Stimulated activated CD8-positive, alpha-beta memory T cell treated with anti-CD3 and anti-CD28 coated beads, Interleukin-7, amount 100 ng/mL, for 24 hours (primary cell): ENCODE results near the gene SPATC1L.

Experiments used
- DNase-seq: peaks from one replicate; pipeline ENCODE4 v3.0.0-alpha.2; 2020; ENCODE audit warnings: low read depth

SPATC1L gene

DNA sequence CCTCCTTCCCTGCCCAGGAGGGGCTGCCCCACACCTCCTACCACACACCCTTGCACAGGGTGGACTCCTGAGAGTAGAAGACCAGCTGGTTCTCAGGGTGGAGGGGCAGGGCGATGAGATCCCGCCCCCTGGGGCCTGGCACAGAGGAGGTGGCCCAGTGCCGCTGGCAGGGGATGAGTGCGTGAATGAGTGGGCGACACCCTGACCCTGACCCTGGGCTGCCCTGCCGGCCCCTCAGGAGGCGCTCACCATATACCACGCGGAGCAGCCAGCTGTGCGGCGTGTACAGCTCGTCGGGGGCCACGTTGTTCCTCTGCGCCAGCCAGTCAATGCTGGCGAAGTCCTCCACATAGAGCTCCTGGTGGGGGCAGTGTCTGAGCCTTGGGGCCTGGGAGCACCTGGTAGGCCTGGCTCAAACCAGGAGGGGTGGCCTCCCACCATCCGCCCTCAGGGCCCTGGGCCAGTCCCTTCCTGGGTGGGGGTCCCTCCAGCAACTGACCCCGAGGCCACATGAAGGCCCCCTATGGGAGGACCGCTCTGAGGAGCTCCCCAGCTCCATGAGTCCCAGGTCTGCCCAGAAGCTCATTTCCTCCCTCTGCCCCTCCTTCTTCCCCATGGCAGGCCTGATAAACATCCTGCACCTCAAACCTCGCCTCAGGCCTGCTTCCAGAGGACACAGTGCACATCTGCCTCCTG, 31.3 kb upstream of the SPATC1L start:
- no peak for DNase-seq

DNA sequence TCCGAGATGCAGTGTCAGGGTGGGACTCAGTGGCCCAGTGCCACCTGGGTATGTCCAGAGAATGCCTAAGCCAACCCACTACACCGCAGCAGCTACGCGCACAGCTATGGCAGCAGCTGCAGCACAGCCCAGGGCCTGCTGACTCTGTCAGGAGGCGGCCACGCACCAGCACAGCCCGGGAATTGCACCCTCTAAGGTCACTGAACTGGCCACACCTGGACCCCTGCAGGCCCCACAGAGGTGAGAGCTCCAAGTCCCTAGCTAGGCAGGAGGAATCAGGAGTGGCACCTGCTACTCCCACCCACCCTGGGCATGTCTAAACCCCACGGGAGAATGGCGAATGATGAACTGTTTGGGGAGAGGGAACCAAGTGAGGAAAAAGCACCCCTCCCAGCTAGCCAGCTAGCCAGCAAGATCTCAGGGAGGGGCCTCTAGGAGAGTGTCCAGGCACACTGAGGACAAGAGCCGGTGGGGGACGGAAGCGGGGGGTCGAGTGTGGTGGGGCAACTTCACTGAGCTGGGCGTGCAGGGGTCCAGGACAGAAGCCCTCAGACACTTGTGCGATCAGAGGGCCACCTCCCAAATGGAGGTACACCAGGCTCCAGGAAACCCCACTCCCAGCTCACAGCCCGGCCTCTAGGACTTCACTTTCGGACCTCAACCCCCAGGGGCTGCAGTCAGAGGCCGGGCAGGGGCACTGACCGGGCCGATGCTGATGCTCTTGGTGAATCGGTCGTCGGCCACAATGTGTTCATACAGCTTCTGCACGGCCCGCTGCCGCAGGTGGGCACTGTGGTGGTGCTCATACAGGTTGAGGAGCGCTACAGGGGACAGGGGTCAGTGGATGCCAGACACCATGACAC, 30.4 kb upstream of the SPATC1L start:
- no peak for DNase-seq

DNA sequence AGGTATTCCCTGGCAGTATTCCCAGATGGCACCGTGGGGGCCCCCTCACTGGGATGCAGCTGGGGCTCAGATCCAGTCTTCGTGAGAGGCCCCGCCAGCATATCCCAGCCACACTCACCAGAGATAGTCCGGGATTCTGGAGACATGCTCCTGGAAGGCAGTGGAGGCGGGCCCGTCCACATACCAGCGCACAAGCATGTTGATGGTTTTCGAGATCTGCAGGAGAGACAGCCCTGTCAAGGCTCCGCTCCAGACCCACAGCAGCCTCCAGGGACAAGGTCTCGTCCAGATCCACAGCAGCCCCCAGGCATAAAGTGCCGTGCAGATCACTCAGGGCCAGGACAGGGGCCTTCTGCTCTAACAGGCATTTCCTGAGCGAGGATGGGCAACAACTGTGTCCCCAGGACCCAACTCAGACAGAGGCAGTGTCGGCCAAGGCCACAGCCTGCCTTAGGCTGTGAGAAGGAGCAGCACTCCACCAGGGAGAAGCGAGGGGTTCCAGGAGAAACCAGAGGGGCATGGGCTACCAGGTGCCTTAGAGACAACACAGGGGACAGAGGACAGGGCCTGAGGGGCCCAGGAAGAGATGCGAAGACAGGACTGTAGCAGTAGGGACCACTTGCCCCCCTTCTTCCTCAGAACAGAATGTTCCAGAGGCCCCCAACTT, 29.5 kb upstream of the SPATC1L start:
- no peak for DNase-seq

DNA sequence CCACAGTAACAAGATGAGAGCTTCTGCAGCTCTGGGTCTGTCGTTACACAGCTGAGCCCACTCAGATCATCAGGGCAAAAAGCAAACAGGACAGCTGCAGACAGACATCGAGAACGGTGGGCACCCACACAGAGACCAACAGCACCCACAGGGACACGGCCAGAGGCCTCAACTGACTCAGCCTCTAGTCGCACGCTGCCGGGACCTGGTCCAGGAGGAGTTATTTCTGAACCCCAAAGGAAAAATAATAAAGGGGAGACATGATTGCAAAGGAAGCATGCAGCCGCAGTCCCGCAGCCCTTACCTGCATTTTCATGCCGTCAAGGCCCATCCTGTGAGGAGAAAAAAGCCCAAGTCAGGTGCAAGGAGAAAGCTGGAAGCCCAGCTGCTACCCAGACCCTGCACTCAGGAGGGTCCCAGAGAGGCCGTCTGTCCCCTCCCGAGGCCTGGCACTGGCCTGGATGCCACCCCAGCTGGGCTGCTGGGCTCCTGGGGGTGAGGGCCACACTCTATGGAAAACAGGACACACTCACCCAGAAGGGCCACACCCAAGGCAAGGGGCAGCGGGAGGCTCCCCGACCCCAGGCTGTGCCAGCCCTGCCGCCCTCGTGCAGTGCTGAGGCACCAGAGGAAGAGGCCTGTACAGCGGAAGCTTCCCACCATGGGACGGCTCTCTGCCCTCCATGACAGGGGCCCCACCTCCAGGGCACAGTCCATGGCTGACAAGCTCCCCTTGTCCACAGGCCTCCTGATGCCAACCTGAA, 28.6 kb upstream of the SPATC1L start:
- no peak for DNase-seq

DNA sequence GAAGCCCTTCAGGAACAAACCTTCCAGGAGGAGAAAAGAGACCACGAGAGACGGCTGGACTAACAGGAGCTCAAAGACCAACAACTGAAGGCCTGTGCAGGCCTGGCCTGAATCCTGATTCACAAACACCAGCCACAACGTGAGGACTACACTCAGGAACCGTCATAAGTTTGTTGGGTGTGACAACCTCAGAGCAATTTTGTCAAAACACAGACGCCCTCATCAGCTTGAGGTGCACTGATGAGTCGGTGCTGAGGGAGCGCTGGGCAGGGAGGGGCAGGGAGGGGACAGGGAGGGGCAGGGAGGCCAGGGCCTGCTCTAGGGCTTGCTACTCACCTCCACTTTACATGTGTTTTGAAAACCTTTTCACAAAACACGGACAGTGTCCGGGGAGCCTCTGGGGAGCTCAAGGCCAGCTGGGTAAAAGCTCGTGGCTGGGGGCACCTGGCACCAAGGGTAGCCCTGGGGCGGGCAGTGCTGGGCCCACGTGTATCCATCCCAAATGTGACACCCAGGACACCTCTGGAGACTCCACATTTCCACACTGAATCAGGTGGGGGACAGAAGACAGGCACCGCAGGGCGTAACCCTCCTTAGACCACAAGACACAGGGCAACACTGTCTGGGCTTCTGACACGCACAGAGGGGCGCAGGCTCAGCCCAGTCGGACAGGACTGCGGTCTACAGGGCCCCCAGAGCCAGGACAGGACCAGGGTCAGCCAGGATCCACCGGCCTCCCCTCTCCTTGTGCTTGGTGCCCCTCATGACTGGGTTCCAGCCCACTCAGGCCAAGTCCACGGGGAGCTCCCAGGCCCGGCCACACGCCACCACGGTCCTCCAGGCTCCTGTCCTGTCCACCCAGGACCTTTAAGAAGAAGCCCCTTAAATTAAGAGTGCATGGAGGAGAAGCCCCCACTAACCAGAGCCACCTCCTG, 27.8 kb upstream of the SPATC1L start:
- DNase-seq: no peak

DNA sequence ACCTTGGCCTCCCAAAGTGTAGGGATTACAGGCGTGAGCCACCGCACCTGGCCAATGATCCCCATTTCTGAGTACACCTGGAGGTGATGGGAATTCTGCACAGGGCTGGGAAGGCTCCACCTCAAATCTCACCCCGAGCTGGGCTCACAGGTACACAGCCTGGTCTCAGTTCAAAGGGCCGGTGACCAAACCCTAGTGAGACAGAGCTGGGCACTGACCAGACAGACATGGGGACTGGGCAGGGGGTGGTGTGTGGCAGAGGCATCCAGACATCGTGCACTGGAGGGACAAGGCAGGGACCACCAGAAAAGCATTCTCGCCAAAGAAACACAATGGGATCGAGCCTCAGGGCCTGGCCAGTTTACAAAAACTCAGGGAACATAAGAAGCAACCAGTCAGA, 27.1 kb upstream of the SPATC1L start:
- DNase-seq: no peak

DNA sequence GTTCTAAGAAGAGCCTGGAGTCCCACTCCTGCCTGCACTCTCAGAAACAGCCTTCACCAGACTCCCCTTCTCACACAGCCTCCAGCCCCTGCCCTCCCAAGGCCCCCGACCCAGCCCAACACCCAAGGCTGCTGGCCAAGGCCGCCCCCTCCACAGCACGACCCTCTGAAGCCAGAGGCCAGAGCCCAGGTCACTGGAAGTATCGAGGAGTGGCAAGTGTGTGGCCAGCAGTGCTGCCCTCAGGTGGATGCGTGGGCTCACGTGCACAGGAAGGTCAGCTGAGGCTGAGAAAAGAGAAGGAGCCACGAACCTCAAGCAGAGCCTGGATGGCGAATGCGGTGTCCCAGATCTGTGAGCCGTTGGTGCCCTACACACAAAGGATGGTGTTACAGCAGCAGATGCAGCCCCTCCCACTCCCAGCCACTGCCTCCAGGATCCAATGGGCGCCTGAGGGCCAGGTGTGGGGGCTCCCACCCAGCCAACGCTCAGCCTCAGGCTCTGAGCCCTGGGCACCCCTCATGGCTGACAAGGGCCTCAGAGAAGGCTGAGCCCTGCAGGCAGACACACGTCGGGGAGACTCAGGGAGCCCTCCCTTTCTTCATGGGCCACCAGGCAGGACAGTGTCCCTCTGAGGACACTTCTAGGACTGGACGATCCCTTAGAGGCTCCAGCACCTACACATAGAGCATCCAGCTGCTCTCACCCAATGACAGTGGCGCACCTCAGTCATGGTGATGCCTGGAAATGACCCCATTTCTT, 26.3 kb upstream of the SPATC1L start:
- DNase-seq: no peak

DNA sequence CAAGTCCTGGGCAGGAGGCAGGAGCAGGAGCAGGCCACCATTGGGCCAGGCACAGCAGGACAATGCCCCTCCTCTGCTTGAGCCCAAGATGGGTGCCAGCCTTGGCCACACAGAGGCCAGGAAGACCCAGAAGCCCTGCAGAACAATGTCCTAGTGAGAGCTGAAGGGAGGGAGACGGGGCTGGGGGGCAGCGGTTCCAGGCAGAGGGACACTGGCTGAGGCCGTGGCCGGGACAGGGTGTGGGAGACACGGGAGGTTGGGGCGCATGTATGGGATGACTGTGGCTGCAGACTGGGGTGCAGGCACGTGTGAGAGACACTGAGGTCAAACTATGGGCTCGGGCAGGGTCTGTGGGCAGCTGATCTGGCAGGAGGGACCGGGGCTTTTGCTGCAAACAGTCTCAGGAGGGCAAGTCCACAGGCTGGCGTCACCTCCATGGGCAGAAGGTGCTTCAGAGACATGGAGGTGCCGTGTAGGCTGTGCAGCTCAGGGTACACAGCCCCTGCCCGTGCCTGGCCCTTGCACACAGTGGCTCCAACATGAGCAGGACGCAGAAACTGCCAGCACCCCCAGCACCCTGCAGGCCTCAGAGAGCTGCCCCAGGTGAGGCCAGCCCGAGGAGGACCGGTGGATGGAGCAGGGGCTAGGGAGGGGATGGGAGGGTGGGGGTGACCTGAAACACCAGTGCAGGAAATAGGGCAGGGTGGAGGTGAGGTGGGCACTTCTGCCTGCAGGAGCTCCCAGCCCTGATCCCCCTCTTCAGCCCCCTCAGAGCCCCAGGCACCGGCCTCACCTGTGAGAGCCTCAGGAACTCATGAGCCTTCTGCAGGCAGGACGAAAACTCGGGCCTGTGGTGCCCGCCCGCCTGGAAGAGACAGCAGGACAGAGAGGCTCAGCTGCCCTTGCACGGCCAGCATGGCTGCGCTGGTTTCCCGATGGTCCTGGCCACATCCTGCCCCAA, 24.8 kb upstream of the SPATC1L start:
- DNase-seq: no peak

DNA sequence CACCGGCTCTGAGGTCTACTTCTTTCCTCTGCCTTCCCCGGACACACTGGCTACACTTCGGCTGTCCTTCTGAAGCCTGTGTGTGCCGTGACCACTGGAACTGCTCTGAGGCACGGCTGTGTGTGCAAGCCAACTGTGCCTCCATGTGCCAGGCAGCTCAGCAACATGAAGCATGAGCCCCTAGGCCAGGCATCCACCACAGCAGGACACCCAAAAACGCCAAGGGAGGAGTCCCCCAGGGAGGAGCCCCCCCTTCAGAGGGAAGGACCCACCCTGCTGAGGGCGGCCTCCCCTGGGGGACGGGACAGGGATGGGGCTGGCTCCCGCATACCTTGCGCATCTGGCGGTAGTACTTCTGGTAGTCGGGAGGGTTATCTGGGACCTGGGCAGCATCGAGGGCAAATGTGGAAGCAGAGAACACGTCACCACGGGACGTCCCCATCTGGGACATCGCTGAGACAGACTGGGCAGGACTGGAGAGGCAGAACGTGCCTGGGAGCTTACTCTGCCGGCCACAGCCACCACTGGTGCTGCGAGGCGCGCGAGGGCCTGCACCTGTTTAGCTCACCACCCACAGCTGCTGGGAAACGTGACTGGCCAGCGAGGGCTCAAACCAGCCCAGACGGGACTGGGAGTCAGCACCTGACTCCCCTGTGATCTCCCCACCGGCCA, 23.8 kb upstream of the SPATC1L start:
- DNase-seq: no peak

DNA sequence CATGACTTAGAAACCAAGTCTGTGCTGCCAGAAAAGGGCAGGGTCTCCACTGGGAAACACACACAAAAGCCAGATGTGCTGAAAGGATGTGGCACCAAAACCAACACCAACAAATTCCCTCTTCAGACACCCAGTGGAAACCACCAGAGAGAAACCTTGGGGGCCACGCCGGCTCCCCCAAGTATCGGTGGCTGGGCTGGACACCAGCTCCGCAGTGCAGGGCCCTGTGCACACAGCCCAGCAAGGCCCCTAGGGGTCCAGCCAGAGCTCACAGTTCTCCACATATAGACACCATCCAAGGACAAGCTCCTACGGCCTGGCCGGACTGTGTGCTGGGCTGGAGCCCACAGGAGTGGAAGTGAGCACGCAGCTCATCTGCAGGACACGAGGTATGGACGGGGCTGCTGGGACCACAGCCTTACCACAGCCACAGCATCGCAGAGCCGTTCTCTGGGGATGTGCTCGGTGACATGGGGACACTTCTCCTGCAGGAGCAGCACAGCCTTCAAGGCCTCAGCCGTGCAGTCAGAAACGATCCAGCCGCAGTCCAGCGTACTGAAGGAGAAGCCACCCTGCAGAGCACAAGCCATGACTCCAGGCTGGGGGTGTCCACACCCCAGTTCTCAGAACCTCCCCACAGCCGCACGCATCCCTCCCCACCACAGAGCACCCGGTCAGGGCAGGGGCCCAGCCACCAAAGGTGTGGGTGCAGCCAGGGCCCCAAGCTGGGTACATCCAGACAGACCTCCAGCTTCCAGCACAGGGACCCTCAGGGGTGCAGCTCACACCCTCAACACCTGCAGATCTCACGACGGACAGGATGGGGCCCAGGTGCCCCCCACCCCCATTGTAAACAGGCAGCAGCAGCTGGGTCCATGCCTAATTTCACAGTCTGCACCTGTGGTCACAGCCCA, 23.0 kb upstream of the SPATC1L start:
- DNase-seq: no peak

DNA sequence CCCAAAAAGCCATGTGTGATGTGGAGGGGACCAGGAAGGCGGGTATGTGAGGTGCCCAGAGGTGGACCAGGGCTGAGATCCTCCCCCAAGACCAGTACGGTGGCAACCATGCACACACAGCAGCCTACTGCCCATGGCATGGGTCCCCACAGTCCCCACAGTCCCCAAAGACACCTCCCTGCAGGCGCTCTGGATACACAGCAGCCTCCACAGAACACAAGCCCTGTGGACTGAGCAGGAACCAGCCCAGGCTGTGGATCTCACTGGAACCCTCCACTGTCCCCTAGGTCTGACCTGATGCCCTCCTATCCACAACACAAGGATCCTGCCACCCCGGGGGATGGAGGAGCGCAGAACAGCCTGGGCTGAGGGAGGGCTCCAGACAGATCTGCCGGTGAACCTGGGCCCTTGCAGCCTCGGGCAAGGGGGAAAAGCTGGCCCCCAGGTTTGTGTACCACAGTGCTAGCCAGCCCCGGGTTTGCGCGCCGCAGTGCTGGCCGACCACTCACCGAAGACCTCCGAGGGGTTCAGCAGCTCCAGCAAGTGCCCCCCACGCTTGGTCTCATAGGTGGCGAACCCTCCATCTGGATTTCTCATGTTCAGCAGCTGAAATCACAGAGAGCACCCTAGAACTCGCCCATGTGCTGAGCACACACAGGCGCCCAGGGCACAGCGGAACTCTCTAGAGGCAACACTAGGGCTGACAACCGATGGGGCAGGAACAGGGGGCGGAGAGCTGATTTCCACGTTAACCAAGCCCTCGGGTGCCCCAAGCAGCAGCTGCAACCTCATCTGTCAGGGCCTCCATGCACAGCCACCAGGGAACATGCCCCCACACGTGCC, 22.1 kb upstream of the SPATC1L start:
- no peak for DNase-seq

DNA sequence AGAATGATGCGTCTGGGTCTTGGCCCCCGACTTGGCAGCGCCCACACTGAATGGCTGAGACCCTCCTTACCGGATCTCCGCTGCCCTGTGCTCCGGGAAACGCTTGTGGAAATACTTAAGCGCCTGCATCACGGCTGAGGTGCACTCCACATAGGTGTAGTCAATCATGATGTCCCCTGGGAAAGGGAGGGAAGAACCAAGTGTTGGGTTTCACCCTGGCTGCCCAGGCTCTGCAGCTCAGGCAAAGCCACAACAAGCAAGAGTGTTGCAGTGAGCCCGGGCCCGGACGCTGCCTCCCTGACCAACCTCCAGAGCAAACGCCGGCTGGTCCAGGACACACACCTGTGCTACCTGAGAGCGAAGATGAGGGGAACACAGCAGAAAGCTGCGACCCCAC, 21.5 kb upstream of the SPATC1L start:
- no peak for DNase-seq

DNA sequence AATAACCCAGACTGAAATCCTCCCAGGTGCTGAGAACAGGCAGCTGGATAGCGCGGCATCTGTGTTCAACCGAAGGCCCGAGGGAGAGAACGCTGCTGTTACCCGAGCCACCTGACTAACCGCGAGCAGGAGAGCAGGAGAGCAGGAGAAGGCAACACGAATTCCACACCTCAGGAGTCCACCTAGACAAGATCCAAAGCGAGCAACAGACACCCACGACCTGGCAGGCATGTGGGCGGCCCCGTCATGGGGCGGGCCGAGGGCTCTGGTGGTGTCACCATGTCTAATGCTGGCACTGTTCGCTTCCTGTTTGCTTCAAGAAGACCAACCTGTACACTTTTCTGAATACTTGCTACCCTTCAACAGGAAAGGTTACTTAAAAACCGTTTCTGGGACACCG, 20.9 kb upstream of the SPATC1L start:
- DNase-seq: no peak

DNA sequence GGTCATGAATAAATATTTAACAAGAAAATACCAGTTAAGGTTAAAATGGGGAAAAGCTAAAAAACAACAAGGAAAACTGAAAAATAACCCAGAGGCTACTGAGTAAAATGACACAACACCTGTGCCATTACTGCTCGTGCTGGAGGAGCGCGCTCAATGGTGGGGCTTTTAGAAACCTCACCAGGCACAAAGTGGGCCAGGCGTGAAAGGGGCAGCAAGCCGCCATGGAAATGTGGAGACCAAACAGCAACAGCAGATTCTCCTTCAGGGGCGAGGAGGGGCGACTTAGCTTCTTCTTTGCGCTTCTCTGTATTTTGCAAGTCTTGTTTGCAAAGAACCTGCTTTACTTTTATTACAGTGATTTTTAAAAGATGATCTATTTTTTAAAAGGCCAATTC, 18.9 kb upstream of the SPATC1L start:
- no peak for DNase-seq

DNA sequence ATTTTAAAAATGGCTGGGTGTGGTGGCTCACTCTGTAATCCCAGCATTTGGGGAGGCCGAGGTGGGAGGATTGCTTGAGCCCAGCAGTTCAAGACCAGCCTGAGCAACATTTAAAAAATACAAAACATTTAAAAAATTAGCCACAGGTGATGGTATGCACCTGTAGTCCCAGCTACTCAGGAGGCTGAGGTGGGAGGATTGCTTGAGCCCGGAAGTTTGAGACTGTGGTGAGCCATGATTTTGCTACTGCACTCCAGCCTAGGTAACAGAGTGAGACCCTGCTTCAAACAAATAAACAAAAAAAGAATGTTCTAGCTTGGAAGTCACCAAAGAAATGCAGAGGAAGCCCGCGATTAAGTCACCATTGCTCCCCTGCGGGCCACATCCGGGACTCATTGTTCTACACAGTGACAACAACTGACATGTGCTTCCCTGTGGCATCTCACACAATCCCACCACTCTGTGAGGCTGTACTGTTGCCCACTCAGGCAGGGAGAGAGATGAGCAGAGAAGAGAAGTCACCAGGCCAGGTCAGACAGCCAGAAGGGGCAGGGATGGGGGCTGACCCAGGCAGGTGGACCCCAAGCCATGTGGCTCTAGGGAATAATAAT, 18.4 kb upstream of the SPATC1L start:
- no peak for DNase-seq
